H9 (cell line): Measurements from ENCODE around the gene ADAM29. TPM values are rescaled to one million over a fixed set of nuclear protein-coding genes. Genes with fewer than 3 reads are reported as not detected.

Experiments used
- total RNA-seq: library from RNA; stranded (reverse); gene quantifications from 2 replicates; pipeline ENCODE4 v1.2.1, GENCODE V29; 2021

The ADAM29 gene
- total RNA-seq, 1 experiment from 2014 or later, result not detected

Other genes starting within 250 kb of the ADAM29 start
- 0.09 TPM in 2 replicates for gene GLRA3, start 89.1 kb upstream of the ADAM29 start, total RNA-seq